ENCODE results near the gene AIF1L. TPM values are rescaled to one million over a fixed set of nuclear protein-coding genes. Genes with fewer than 3 reads are reported as not detected.

AIF1L gene
- total RNA-seq, 1 donor from 2014 or later: 72.5 TPM

- no peak for DNase-seq (ENCODE audit: low spot score, unreplicated experiment)
- no peaks in the 10 kb centered on the region for H3K36me3 Mint-ChIP-seq (ENCODE audit: insufficient read depth)
- H3K4me3 Mint-ChIP-seq (ENCODE audit: low read depth): no peak overlapping the region
- no peak overlapping the region for H3K27ac Mint-ChIP-seq
- H3K4me1 Mint-ChIP-seq (ENCODE audit: low read depth): no peaks in the 10 kb centered on the region
- peaks cover 3% of the 10 kb centered on the region for H3K27me3 Mint-ChIP-seq
- TF ChIP-seq CTCF (IDR thresholded peaks at IDR 0.05; ENCODE audit: unreplicated experiment): no peak
- no peaks in the 10 kb centered on the region for H3K9me3 Mint-ChIP-seq (ENCODE audit: low read depth)
Observed at GRCh38 chr9:131080589-131080988, 15.7 kb upstream of the AIF1L start.

- no peak overlapping the region for H3K4me3 Mint-ChIP-seq (ENCODE audit: low read depth)
- peaks cover 3% of the 10 kb centered on the region for H3K27me3 Mint-ChIP-seq
- H3K4me1 Mint-ChIP-seq (ENCODE audit: low read depth): no peaks in the 10 kb centered on the region
- H3K36me3 Mint-ChIP-seq (ENCODE audit: insufficient read depth): no peaks in the 10 kb centered on the region
- DNase-seq (ENCODE audit: low spot score, unreplicated experiment): no peak
- TF ChIP-seq CTCF (IDR thresholded peaks at IDR 0.05; ENCODE audit: unreplicated experiment): no peak
- H3K9me3 Mint-ChIP-seq (ENCODE audit: low read depth): no peaks in the 10 kb centered on the region
- no peak overlapping the region for H3K27ac Mint-ChIP-seq
Observed at GRCh38 chr9:131081868-131082267, 14.5 kb upstream of the AIF1L start.

- H3K27ac Mint-ChIP-seq: peak overlapping the region; percentile 37
- H3K4me1 Mint-ChIP-seq (ENCODE audit: low read depth): no peaks in the 10 kb centered on the region
- TF ChIP-seq CTCF (IDR thresholded peaks at IDR 0.05; ENCODE audit: unreplicated experiment): no peak
- no peaks in the 10 kb centered on the region for H3K36me3 Mint-ChIP-seq (ENCODE audit: insufficient read depth)
- DNase-seq (ENCODE audit: low spot score, unreplicated experiment): no peak
- H3K9me3 Mint-ChIP-seq (ENCODE audit: low read depth): no peaks in the 10 kb centered on the region
- no peak overlapping the region for H3K4me3 Mint-ChIP-seq (ENCODE audit: low read depth)
- H3K27me3 Mint-ChIP-seq: peaks cover 3% of the 10 kb centered on the region
Observed at GRCh38 chr9:131082774-131083512, 13.4 kb upstream of the AIF1L start.

GRCh38 chr9:131084661-131085369 lies 11.5 kb upstream of the AIF1L start:
- Mint-ChIP-seq H3K36me3 (ENCODE audit: insufficient read depth) (no peaks in the 10 kb centered on the region), H3K27ac (no peak overlapping the region), H3K27me3 (peaks cover 3% of the 10 kb centered on the region), H3K4me1 (ENCODE audit: low read depth) (no peaks in the 10 kb centered on the region), H3K9me3 (ENCODE audit: low read depth) (no peaks in the 10 kb centered on the region), H3K4me3 (ENCODE audit: low read depth) (no peak overlapping the region)
- no peak for TF ChIP-seq CTCF (IDR thresholded peaks at IDR 0.05; ENCODE audit: unreplicated experiment)
- DNase-seq (ENCODE audit: low spot score, unreplicated experiment): no peak

- no peak overlapping the region for H3K4me3 Mint-ChIP-seq (ENCODE audit: low read depth)
- no peak for TF ChIP-seq CTCF (IDR thresholded peaks at IDR 0.05; ENCODE audit: unreplicated experiment)
- no peak overlapping the region for H3K27ac Mint-ChIP-seq
- no peaks in the 10 kb centered on the region for H3K36me3 Mint-ChIP-seq (ENCODE audit: insufficient read depth)
- no peak for DNase-seq (ENCODE audit: low spot score, unreplicated experiment)
- H3K4me1 Mint-ChIP-seq (ENCODE audit: low read depth): no peaks in the 10 kb centered on the region
- peaks cover 3% of the 10 kb centered on the region for H3K27me3 Mint-ChIP-seq
- no peaks in the 10 kb centered on the region for H3K9me3 Mint-ChIP-seq (ENCODE audit: low read depth)
Observed at GRCh38 chr9:131085370-131086122, 10.8 kb upstream of the AIF1L start.
